ENCODE results near the gene TANGO2.
A peak's percentile ranks its signal among the peaks of the same experiment; 100 is the strongest.

Gene TANGO2

DNA sequence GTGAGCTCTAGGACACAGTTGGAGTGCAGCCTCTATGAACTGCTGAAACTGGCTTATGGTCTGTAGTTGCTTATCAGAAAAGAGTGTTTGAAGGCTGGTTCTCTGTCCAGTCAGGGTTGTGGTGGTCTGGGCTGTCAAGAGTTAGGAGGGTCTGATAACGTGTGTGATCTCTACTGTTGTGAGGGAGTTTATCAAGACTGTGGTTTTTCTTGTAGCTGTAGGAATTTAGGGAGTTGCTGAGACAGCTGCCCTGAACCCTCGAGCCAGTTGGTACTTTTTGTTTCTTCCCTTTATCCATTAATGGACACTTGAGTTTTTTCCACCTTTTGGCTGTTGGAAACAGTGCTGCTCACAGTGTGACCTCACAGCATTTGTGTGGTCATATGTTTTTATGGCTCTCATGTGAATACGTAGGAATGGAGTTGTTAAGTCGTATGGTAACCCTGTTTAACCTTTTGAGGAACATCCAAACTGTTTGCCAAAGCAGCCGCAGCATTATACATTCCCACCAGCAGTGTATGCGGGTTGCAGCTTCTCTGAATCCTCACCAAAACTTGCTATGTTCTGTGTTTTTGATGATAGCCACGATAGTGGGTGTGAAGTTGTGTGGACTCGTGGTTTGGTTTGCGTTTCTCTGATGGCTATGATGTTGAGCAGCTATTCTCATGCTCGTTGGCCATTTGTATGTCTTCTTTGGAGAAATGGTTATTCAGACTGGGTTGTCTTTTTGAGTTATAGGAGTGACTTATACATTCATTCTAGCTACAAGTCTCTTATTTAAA lies 38.3 kb downstream of the TANGO2 start:
- TF ChIP-seq, protein P1, sequence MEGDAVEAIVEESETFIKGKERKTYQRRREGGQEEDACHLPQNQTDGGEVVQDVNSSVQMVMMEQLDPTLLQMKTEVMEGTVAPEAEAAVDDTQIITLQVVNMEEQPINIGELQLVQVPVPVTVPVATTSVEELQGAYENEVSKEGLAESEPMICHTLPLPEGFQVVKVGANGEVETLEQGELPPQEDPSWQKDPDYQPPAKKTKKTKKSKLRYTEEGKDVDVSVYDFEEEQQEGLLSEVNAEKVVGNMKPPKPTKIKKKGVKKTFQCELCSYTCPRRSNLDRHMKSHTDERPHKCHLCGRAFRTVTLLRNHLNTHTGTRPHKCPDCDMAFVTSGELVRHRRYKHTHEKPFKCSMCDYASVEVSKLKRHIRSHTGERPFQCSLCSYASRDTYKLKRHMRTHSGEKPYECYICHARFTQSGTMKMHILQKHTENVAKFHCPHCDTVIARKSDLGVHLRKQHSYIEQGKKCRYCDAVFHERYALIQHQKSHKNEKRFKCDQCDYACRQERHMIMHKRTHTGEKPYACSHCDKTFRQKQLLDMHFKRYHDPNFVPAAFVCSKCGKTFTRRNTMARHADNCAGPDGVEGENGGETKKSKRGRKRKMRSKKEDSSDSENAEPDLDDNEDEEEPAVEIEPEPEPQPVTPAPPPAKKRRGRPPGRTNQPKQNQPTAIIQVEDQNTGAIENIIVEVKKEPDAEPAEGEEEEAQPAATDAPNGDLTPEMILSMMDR (IDR thresholded peaks at IDR 0.05; ENCODE audit: borderline replicate concordance, insufficient read depth, low read depth, low read length), result no peak
- no peak overlapping the region for H3K4me3 ChIP-seq (ENCODE audit: low read depth, low read length)

DNA sequence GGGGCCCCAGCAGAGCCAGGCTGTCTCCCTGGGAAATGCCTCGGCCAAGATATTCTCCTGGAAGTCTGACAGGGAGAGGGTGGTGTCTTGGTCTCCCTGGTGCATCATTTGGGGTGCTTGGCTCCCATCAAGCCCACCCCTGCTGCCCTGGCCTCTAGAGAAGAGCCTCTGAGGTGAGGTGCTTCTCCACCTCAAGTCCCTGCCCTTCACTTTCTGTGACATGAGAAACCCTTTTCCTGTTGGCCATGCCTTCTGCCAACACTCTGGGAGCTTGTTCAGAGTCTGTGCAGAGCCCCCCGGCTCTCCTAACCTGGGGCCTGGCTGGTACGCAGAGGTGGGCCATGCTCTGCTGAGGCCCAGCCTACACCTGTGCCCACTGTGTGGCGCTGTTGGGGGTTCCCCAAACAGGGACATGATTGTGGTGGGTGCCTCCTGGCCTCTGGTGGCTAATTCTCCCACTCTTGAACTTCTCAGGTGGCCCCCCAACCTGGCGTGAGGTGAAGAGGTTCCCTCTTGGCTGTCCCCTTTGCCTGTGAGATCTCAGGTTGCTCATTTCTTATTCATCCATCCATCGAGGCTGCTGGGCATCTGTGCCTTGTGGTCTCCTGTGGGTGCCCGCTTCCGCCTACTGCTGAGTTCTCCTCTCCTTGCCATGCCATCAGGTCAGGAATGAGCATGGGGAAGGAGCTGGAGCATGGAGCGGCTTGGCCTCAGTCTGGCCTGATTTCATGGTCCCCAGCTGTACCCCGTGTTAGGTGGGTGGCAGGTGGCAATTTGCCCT lies 40.0 kb downstream of the TANGO2 start:
- TF ChIP-seq, protein P1 (IDR thresholded peaks at IDR 0.05; ENCODE audit: borderline replicate concordance, insufficient read depth, low read depth, low read length), result peak; percentile 50; the same call in 1 of the 2 replicates
- H3K4me3 ChIP-seq (ENCODE audit: low read depth, low read length), result no peak overlapping the region

DNA sequence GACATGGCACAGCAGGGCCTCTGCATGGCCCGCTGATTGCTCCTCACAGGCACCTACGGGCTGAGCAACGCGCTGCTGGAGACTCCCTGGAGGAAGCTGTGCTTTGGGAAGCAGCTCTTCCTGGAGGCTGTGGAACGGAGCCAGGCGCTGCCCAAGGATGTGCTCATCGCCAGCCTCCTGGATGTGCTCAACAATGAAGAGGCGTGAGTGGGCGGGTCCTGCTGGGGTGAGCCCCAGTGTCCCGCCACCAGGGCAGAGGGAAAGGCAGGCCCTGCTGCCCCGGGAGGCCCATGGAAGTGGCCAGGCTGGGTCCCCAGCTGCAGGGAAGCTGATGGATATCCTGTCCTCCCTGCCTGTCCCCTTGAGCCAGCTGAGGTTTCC lies 40.6 kb downstream of the TANGO2 start:
- TF ChIP-seq, protein P1 (IDR thresholded peaks at IDR 0.05; ENCODE audit: borderline replicate concordance, insufficient read depth, low read depth, low read length), result no peak
- H3K4me3 ChIP-seq (ENCODE audit: low read depth, low read length), result no peak overlapping the region

DNA sequence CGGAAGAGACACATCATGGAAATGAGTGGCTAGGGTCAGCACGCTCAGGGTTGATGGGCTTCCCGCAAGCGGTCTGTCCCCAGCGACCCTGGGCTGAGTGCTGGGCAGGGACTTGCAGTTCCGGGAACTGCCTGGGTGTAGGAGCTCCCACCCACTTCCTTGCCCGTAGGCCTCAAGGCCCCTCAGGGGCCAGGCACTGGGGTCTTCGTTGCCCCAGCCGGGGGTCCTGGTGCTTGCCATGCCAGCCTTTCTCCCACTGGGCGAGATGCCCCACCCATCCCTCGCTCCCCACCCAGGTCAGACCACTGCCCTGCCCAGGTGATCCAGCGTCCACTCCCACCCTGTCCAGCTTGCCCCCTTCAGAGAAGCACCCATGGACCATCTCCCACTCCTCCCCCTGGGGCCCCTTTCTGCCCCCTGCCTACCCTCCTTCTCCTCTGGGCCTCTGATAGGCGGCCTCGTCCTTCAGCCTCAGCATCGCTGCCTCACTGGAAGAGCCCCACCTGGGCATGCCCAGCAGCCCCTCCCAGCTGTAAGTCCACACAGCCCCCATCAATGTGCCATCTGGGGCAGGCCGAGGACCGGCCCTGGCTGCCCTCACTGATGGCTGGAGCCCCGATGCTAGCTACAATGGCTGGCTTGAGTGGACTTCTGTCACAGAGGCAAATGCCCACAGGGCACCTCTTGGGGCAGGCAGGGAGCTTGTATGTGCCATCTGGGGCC lies 41.3 kb downstream of the TANGO2 start:
- TF ChIP-seq, protein P1 (IDR thresholded peaks at IDR 0.05; ENCODE audit: borderline replicate concordance, insufficient read depth, low read depth, low read length), result no peak
- H3K4me3 ChIP-seq (ENCODE audit: low read depth, low read length), result no peak overlapping the region

GRCh38 chr22:20062766-20063083 lies 41.8 kb downstream of the TANGO2 start:
- no peak overlapping the region for H3K4me3 ChIP-seq (ENCODE audit: low read depth, low read length)
- TF ChIP-seq, protein P1 (IDR thresholded peaks at IDR 0.05; ENCODE audit: borderline replicate concordance, insufficient read depth, low read depth, low read length), result no peak

DNA sequence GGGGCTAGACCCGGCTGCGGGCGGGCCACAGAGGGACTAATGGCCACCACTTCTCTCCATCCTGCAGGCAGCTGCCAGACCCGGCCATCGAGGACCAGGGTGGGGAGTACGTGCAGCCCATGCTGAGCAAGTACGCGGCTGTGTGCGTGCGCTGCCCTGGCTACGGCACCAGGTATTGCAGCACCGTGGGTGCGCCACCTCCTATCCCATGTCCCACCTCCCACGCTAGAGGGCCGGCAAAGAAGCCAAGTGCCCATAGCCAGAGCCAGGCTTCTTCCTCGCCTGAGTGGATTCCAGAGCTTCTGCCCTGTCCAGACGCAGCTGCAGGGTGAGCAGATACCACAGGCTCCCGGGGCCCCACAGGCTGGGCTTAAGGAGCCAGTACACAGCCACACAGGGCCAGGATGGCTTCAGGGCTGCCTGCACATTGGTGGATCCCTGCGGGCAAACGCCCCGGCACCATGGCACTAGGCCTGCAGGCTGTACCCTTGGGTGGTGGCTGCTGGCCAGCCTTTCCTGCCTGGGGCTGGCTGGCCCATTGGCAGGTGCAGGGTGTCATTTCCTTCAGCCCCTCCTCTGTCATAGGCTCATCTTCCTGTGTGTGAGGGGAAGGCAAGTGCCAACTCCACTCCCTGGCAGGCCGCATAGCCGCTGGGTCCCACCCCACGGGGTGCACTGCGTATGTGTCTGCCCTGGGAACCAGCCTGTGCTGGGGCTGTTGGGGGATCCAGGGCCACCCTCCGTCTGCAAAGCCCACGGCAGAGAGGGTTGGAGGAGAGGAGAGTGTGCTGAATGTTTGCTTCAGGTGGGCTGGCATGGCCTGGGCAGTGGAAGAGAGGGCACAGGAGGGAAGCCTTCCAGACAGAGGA lies 42.6 kb downstream of the TANGO2 start:
- TF ChIP-seq, protein P1 (IDR thresholded peaks at IDR 0.05; ENCODE audit: borderline replicate concordance, insufficient read depth, low read depth, low read length), result no peak
- H3K4me3 ChIP-seq (ENCODE audit: low read depth, low read length), result no peak overlapping the region
